HG02981 (cell line): ENCODE results near the gene LAMA4.

ENCODE experiments used
- ATAC-seq: cut with Tn5 transposase; IDR thresholded peaks from one replicate; pipeline ENCODE4 v1.9.1; 2021; ENCODE audit warnings: mild to moderate bottlenecking, moderate library complexity; ENCODE audit not compliant: unreplicated experiment

Gene LAMA4

GRCh38 chr6:112253841-112254816, at the start of gene LAMA4:
Gene LAMA4, minus strand, starts transcription at chr6:112254567. Its CDS starts 417 bp downstream, at chr6:112254150.
- ATAC-seq = no peak

DNA sequence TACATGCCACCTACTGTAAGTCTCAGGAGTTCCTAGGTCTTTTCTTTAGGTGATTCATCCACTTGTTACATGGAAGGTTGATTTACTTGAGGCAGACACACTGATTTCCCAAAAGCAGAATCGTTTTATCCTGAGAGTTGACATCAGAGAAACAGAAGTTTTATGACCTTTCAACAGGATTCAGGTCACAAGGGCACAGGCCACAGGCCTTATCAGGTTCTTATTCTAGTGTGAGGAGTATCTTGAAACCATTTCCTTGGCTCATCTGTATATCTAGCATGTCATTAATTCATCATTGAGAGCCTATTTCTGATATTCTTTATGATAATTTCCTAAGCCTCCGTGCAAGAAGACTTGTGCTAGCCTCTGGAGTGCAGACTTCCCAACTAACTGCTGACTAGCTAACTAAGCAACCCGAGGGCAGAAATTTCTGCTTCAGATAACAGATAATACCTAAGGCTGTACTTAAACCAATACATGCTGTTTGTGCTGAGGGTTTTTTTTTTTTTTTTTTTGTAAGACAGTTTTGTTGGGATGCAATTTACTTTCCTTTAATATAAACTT, 47.9 kb upstream of the LAMA4 start:
- no peak for ATAC-seq

DNA sequence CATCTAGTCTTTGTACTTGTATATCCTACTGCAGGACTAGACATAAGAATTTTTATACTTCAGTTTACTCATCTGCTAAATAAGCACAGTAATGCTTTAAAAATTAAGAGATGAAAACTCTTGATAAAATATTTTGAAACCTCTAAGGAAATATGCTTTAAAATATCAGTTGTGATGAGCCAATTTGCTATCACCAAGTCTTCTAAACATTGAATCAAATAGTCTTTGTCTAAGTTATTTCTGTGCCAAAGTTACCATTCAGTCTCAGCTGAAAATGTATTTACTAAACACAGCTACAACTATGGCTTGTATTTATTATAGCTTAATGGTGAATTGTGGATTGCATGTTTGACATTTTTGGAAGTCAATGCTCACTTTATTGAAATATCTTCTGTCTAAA, 46.5 kb upstream of the LAMA4 start:
- no peak for ATAC-seq

DNA sequence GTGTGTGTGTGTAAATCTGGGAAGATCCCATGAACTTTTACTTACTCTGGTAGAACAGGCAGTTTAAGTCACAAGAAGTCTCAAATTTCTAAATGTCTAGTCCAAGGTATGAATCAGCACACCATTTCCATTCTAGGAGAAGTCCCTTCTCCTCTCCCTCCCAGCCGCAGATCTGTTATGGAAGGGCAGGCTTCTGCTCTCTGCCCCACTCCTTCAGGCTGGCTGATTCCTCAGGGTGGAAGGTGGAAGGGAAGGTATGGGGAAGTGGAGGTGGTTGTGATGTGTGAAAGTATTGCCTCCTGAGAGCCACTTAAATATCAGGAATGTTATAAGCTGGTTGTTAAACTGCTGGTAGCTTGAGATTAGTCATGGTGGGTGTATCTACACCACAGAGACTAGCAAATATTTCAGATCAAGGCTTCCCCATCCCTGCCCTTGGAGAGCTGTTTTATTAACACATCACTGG, 44.5 kb upstream of the LAMA4 start:
- ATAC-seq = no peak

GRCh38 chr6:112298021-112298745, 43.8 kb upstream of the LAMA4 start:
- ATAC-seq = no peak

- no peak for ATAC-seq
Observed at GRCh38 chr6:112296694-112297093, 42.3 kb upstream of the LAMA4 start.

- no peak for ATAC-seq
Observed at GRCh38 chr6:112296122-112296521, 41.8 kb upstream of the LAMA4 start.

DNA sequence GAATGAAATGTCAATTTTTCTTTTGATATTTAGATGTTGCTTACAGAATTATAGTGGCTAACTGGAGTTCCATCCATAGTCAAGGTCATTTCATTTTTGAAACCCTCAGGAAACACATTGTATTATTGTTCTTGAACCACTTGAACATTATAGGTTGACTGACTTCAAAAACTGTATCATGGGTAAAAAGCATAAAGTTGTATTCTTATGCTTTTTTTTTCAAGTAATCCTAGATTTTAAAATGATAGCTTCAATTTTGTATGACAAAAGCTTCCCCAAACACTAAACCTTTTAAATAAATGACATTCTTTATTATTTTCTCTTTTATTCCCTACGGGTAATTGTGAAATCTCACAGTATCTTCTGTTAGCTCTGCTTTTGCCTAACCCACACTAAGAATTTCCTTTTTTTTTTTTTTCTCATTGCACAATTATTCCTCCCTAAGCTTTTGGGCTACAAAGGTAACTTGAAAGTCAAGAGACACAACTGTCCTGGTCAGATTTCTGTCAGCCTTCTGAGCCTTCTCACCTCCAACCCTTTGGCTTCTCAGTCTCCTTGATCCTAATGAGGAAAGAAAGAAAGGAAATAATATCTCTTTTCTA, 36.9 kb upstream of the LAMA4 start:
- ATAC-seq = no peak

DNA sequence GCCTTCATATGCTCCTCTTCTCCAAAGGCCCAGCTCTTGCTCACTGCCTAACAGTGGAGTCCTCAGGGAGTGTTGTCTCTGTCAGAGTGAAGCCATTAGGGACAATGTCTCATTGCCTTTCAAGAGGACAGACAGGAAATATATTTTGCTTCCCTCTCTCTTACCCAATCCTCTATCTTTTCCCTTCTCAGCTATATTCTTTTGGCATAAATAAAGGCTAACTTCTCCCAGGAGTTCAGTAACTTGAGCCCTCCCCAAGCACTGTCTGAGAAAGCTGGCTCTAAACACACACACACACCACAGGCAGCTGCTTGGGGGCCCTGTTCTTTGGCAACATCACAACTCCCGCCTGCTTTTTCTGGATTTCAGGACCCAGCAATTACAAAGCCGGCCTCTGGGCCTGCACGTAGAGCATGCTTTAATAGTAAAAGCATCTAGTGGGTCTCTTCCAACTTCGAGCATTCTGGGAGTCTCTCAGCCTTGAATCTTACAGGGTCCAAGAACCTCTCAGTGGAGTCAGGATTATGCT, 34.7 kb upstream of the LAMA4 start:
- ATAC-seq = no peak

GRCh38 chr6:112288475-112288874, 34.1 kb upstream of the LAMA4 start:
- ATAC-seq = no peak

DNA sequence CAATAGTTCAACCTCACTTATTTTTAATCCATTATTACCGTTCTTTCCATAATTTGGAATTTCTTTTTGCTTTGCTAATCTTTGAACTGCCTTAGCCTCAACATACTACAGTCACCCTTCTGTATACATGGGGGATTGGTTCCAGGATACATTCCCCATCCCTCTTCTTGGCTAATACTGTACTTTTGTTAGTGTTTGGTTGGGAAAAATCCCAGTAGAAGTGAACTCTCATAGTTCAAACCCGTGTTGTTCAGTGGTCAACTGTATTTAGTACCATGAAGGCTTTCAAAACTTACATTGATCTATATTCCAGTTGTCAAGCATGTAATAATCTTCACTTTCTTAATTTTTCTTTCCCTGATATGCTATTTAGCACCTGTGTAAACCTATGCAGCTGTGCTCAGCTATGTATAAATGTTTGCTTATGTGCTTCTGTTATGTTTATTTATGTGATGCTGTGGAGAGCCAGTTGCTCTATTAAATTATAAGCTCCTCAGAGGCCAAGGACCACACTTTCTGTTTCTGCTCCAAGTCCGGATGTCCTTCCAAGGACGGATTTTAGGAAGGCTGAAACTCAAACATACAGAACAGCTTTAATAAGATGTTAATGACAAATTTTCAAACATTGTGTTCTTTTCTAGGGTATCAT, 33.3 kb upstream of the LAMA4 start:
- ATAC-seq = no peak

GRCh38 chr6:112286500-112287144, 32.3 kb upstream of the LAMA4 start:
- ATAC-seq = no peak

GRCh38 chr6:112286010-112286409, 31.6 kb upstream of the LAMA4 start:
- peak; percentile 84 for ATAC-seq

- ATAC-seq = no peak
Observed at GRCh38 chr6:112284603-112285002, 30.2 kb upstream of the LAMA4 start.

DNA sequence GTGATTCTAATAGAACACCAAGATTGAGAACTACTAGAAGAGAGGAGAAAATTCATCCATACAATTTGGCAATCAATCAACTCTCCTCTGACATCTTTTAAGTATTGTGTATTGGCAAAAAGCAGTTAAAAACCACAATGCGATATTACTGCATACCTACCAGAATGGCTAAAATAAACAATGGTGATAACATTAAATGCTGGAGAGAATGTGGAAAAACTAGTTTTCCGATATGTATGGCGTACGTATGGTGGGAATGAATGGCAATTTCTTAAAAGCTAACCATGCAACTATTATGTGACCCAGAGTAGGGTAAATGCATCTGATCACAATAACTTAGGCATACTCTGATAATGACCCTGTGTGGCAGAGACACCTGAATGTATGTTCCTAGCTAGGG, 29.3 kb upstream of the LAMA4 start:
- no peak for ATAC-seq

DNA sequence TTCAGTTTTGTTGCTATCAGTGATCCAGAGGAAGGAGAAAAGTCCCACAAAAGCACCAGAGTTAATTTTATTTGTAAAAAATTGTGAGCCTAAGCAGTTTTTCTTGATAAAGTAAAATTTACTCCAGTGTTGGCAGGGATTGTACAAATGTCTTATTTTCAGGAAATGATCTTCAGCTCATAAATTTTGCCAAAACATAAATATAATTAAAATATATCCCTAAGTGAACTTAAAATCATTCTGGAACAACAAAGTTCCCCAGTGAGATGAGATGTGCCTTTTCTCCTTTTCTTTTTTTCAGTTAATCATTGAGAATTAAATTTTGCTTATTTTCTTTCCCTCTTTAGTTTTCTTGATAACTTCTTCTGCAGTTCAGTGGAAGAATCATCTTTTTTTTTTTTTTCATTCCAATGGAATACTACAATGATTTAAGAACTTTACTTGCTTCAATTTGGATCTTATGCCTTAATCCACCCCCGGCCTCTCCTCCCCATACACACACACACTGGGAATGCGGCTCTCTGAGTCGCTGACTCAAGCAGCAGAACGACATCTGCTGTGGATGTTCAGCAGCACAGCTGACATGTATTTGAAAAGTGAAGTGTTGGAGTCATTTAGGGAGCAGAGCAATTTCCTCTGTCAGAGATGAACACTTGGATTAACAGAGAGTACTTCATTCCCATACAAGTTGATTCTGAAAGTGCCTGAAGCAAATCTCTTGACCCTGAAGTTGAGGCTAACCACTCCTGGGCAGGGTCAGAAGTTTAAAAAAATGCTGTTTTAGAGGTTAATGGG, 27.7 kb upstream of the LAMA4 start:
- ATAC-seq = no peak

DNA sequence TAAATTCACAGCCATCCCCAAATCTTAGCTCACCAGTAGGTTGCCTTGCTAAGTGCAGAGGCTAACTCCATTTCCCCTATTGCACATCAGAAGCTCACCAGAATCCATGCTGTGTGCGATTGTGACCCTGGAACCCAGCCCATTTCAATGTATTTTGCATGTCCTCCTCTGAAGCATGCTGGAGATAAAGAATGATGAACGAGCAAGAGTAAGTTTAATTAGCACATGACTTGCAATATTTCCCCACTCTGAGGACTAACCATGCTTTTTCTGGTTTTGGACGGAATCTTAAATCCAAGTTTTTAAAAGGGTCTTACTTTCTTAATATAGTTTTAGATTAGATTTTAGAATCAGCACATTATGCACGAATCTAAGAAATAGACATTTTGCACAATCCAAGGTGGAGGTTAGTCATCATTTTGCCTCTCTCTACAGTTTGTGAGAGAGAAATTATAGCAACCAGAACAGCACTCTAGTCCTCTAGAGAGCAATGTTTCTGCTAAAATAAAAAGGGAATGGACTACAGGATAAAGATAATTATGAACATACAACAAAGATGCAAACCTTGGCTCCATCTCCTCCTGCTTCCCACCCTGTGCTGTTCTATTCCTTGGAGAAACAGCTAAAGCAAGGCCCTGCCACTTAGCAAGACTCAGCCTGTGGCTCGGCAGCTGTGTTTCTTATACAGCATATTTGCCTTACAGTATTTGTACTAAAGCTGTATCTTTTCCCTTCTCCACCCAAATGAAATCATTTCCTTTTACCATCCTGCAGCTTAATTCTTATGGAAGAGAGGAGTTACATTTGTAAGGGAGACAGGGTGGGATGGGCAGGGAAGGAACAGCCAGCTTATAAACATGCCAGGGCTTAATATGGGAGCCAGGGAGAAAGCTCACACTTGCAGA, 24.9 kb upstream of the LAMA4 start:
- ATAC-seq = no peak

- ATAC-seq = no peak
Observed at GRCh38 chr6:112275365-112275764, 21.0 kb upstream of the LAMA4 start.
